MM.1S (cell line): ENCODE measurements around the gene ELOVL6.

ENCODE experiments used
- DNase-seq: peaks from one replicate; pipeline ENCODE4 v3.0.0-alpha.2; 2015
- H2AFZ ChIP-seq: fragments of 300-600 bp; sonication (generic); 2 replicates; pipeline ENCODE4 v1.6.0; 2016; ENCODE audit warnings: antibody characterized with exemption, low read length
- H3F3A ChIP-seq: fragments of 300-600 bp; sonication (generic); 2 replicates; pipeline ENCODE4 v1.6.1; 2016; ENCODE audit warnings: mild to moderate bottlenecking, antibody characterized with exemption, low read length, moderate library complexity, mixed read lengths; ENCODE audit not compliant: insufficient read depth
- H3K27ac ChIP-seq: fragments of 300-600 bp; sonication (generic); 2 replicates; pipeline ENCODE4 v1.5.1; 2016; ENCODE audit warnings: mild to moderate bottlenecking, low read length
- H3K27me3 ChIP-seq: fragments of 300-600 bp; sonication (generic); replicated peaks from 2 replicates; pipeline ENCODE4 v1.6.0; 2016; ENCODE audit warnings: low read length; ENCODE audit not compliant: insufficient read depth
- H3K36me3 ChIP-seq: fragments of 300-600 bp; sonication (generic); replicated peaks from 2 replicates; pipeline ENCODE4 v1.6.1; 2016; ENCODE audit warnings: mild to moderate bottlenecking, low read length, mixed read lengths; ENCODE audit not compliant: insufficient read depth
- H3K4me1 ChIP-seq: fragments of 300-600 bp; sonication (generic); 2 replicates; pipeline ENCODE4 v1.6.1; 2016; ENCODE audit warnings: low read length, mixed read lengths
- H3K4me2 ChIP-seq: fragments of 300-600 bp; sonication (generic); 2 replicates; pipeline ENCODE4 v1.6.0; 2016; ENCODE audit warnings: low read depth, low read length
- H3K4me3 ChIP-seq: fragments of 300-600 bp; sonication (generic); 2 replicates; pipeline ENCODE4 v1.5.1; 2016; ENCODE audit warnings: low read length, mixed read lengths
- H3K79me2 ChIP-seq: fragments of 300-600 bp; sonication (generic); 2 replicates; pipeline ENCODE4 v1.6.1; 2016; ENCODE audit warnings: mixed run types, low read length, mixed read lengths
- H3K9ac ChIP-seq: fragments of 300-600 bp; sonication (generic); 2 replicates; pipeline ENCODE4 v1.6.1; 2016; ENCODE audit warnings: low read length, mixed read lengths
- H3K9me2 ChIP-seq: fragments of 300-600 bp; sonication (generic); replicated peaks from 2 replicates; pipeline ENCODE4 v1.6.1; 2016; ENCODE audit warnings: mild to moderate bottlenecking, low read length, mixed read lengths; ENCODE audit not compliant: insufficient read depth
- H3K9me3 ChIP-seq: fragments of 300-600 bp; sonication (generic); replicated peaks from 2 replicates; pipeline ENCODE4 v1.6.1; 2016; ENCODE audit warnings: mild to moderate bottlenecking, low read length, mixed read lengths; ENCODE audit not compliant: insufficient read depth
- H4K20me1 ChIP-seq: fragments of 300-600 bp; sonication (generic); 2 replicates; pipeline ENCODE4 v1.6.1; 2016; ENCODE audit warnings: mild to moderate bottlenecking, low read length, moderate library complexity, mixed read lengths; ENCODE audit not compliant: insufficient read depth
- CTCF ChIP-seq: fragments of 300-600 bp; sonication (generic); IDR thresholded peaks from 2 replicates; pipeline ENCODE4 v1.5.1; 2016; ENCODE audit warnings: antibody characterized with exemption, low read length, mixed read lengths
- EZH2 ChIP-seq: fragments of 300-600 bp; sonication (generic); optimal IDR thresholded peaks from 2 replicates; pipeline ENCODE3; 2017; ENCODE audit warnings: low read depth, mild to moderate bottlenecking, antibody characterized with exemption, low read length, mixed read lengths
- EZH2phosphoT487 ChIP-seq: fragments of 300-600 bp; sonication (generic); IDR thresholded peaks from 2 replicates; pipeline ENCODE4 v1.6.1; 2018; ENCODE audit warnings: antibody characterized with exemption, low read length

Gene ELOVL6

GRCh38 chr4:110139815-110140214, 58.6 kb downstream of the ELOVL6 start:
- no peaks in the 10 kb centered on the region for H3K27me3 ChIP-seq
- TF ChIP-seq CTCF, result no peak
- TF ChIP-seq EZH2, result no peak
- TF ChIP-seq EZH2phosphoT487, result no peak
- H3K9me2 ChIP-seq, result no peaks in the 10 kb centered on the region
- no peak overlapping the region for H2AFZ ChIP-seq
- no peaks in the 10 kb centered on the region for H3K36me3 ChIP-seq
- no peak for DNase-seq
- no peak overlapping the region for H3K4me3 ChIP-seq
- H3F3A ChIP-seq, result no peaks in the 10 kb centered on the region
- H3K4me1 ChIP-seq, result no peaks in the 10 kb centered on the region
- H3K27ac ChIP-seq, result no peak overlapping the region
- no peak overlapping the region for H3K9ac ChIP-seq
- H3K9me3 ChIP-seq, result no peaks in the 10 kb centered on the region
- no peak overlapping the region for H3K4me2 ChIP-seq
- no peaks in the 10 kb centered on the region for H4K20me1 ChIP-seq
- no peaks in the 10 kb centered on the region for H3K79me2 ChIP-seq

DNA sequence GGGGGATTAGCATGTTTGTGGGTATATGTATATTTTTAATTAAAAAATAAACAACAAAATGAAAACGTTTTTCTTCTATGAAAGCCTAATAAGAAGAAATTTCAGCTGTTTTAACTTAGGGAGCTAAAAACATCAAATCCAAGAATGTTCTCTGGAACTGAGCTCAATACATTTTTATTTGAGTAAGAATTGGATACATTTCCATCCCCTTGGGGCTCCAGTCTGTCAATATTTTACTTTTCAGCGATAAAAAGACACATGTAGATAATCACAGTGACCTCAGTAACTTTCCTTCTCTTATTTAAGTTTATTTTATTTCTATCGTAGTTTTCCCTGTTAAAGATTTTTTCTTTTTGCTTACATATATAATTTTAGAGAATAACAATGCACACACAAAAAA, 59.3 kb downstream of the ELOVL6 start:
- Histone ChIP-seq H3K27me3 (no peaks in the 10 kb centered on the region), H3K4me1 (no peaks in the 10 kb centered on the region), H3K4me2 (no peak overlapping the region), H3F3A (no peaks in the 10 kb centered on the region), H4K20me1 (no peaks in the 10 kb centered on the region), H2AFZ (no peak overlapping the region), H3K9ac (no peak overlapping the region), H3K9me2 (no peaks in the 10 kb centered on the region), H3K79me2 (no peaks in the 10 kb centered on the region), H3K27ac (no peak overlapping the region), H3K4me3 (no peak overlapping the region), H3K36me3 (no peaks in the 10 kb centered on the region), H3K9me3 (no peaks in the 10 kb centered on the region)
- no peak for DNase-seq
- TF ChIP-seq EZH2 (no peak), CTCF (no peak), EZH2phosphoT487 (no peak)

DNA sequence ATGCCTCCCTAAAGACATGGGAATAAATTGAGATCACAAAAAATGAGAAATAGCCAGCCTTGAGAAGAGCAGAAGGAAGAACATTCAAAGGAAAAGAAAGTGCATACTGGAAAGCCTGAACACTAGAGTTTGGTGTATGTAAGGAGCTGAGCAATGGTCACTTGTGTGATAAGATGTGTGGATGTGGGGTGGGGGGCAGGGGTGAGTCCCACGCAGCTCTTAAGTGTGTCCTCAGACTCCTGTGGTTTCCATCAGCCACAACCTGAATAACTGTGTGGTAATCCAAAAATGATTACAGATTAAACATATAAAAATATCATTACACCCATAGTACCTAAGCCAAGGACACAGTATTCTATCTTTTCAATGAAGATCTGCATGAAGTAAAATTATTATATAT, 59.9 kb downstream of the ELOVL6 start:
- H3K9me3 ChIP-seq, result no peaks in the 10 kb centered on the region
- H3K79me2 ChIP-seq, result no peaks in the 10 kb centered on the region
- DNase-seq, result no peak
- no peaks in the 10 kb centered on the region for H4K20me1 ChIP-seq
- no peak overlapping the region for H3K4me3 ChIP-seq
- no peaks in the 10 kb centered on the region for H3K27me3 ChIP-seq
- H3K27ac ChIP-seq, result no peak overlapping the region
- no peaks in the 10 kb centered on the region for H3K36me3 ChIP-seq
- TF ChIP-seq EZH2phosphoT487 (no peak), EZH2 (no peak), CTCF (no peak)
- H3K4me2 ChIP-seq, result no peak overlapping the region
- no peaks in the 10 kb centered on the region for H3K4me1 ChIP-seq
- no peaks in the 10 kb centered on the region for H3F3A ChIP-seq
- H2AFZ ChIP-seq, result no peak overlapping the region
- no peak overlapping the region for H3K9ac ChIP-seq
- no peaks in the 10 kb centered on the region for H3K9me2 ChIP-seq

GRCh38 chr4:110137829-110138228, 60.6 kb downstream of the ELOVL6 start:
- H3K79me2 ChIP-seq, result no peaks in the 10 kb centered on the region
- H3K27ac ChIP-seq, result no peak overlapping the region
- H3K4me3 ChIP-seq, result no peak overlapping the region
- no peaks in the 10 kb centered on the region for H3K9me2 ChIP-seq
- H3K36me3 ChIP-seq, result no peaks in the 10 kb centered on the region
- H3K27me3 ChIP-seq, result no peaks in the 10 kb centered on the region
- TF ChIP-seq EZH2 (no peak), CTCF (no peak), EZH2phosphoT487 (no peak)
- H3K4me1 ChIP-seq, result no peaks in the 10 kb centered on the region
- no peaks in the 10 kb centered on the region for H3K9me3 ChIP-seq
- DNase-seq, result no peak
- H3K9ac ChIP-seq, result no peak overlapping the region
- H4K20me1 ChIP-seq, result no peaks in the 10 kb centered on the region
- H2AFZ ChIP-seq, result no peak overlapping the region
- H3F3A ChIP-seq, result no peaks in the 10 kb centered on the region
- H3K4me2 ChIP-seq, result no peak overlapping the region
